GM21825 (cell line): ENCODE measurements around the gene ACACA.

Experiments used
- ATAC-seq: cut with Tn5 transposase; IDR thresholded peaks from one replicate; pipeline ENCODE4 v1.9.1; 2021; ENCODE audit warnings: mild to moderate bottlenecking, moderate library complexity; ENCODE audit not compliant: unreplicated experiment

ACACA gene

GRCh38 chr17:37399265-37399803, 7.3 kb downstream of the ACACA start:
- no peak for ATAC-seq

- ATAC-seq: no peak
Measured at GRCh38 chr17:37393352-37393751, 13.3 kb downstream of the ACACA start.

- ATAC-seq: no peak
Measured at GRCh38 chr17:37392024-37392590, 14.5 kb downstream of the ACACA start.

GRCh38 chr17:37391146-37391545, 15.5 kb downstream of the ACACA start:
- ATAC-seq: no peak

- no peak for ATAC-seq
Measured at GRCh38 chr17:37389160-37389559, 17.5 kb downstream of the ACACA start.

- ATAC-seq: no peak
Measured at GRCh38 chr17:37388266-37388665, 18.4 kb downstream of the ACACA start.

GRCh38 chr17:37386462-37386861, 20.2 kb downstream of the ACACA start:
- no peak for ATAC-seq

- no peak for ATAC-seq
Measured at GRCh38 chr17:37385474-37385990, 21.1 kb downstream of the ACACA start.

GRCh38 chr17:37384560-37385149, 22.0 kb downstream of the ACACA start:
- no peak for ATAC-seq

GRCh38 chr17:37382056-37382455, 24.6 kb downstream of the ACACA start:
- no peak for ATAC-seq

GRCh38 chr17:37375706-37376105, 30.9 kb downstream of the ACACA start, which contains the start of gene C17orf78:
TSS of gene C17orf78 (plus strand) at chr17:37375985. CDS start at chr17:37376093, 108 bp downstream.
- no peak for ATAC-seq

- ATAC-seq: peak; percentile 61
Measured at GRCh38 chr17:37373530-37374159, 33.0 kb downstream of the ACACA start.

GRCh38 chr17:37368577-37368976, 38.1 kb downstream of the ACACA start:
- ATAC-seq: no peak

- no peak for ATAC-seq
Measured at GRCh38 chr17:37365589-37365988, 41.0 kb downstream of the ACACA start.

GRCh38 chr17:37361543-37361942, 45.1 kb downstream of the ACACA start:
- no peak for ATAC-seq

GRCh38 chr17:37360632-37361031, 46.0 kb downstream of the ACACA start:
- ATAC-seq: no peak

GRCh38 chr17:37359682-37360188, 46.9 kb downstream of the ACACA start:
- ATAC-seq: no peak

- peak; percentile 93 for ATAC-seq
Measured at GRCh38 chr17:37358830-37359681, 47.6 kb downstream of the ACACA start.

GRCh38 chr17:37358098-37358829, 48.4 kb downstream of the ACACA start:
- ATAC-seq: peak; percentile 28
